Aorta (tissue), 5 donors: Measurements from ENCODE around the gene ZFTA. TPM values are rescaled to one million over a fixed set of nuclear protein-coding genes. Genes with fewer than 3 reads are reported as not detected.

Experiments
- ATAC-seq: fragments of 200-7000 bp; cut with Tn5 transposase; one replicate; pipeline ENCODE4 v1.9.1; 2022; ENCODE audit warnings: moderate library complexity; ENCODE audit not compliant: low FRiP score
- DNase-seq, 2 donors: peaks; one replicate each; pipeline ENCODE4 v3.0.0-alpha.2; 2020
- H3K27ac ChIP-seq, 2 donors: one replicate each; pipeline ENCODE4 v1.5.1; 2013; ENCODE audit warnings: low read length in 2 of 2, mild to moderate bottlenecking in 2 of 2, moderate library complexity in 2 of 2, control low read depth in 1 of 2, inconsistent platforms in 1 of 2, low read depth in 1 of 2
- H3K27me3 ChIP-seq, 2 donors: one replicate each; pipeline ENCODE4 v1.6.1; 2013; ENCODE audit warnings: control low read depth in 1 of 2, low read length in 1 of 2, mild to moderate bottlenecking in 1 of 2, moderate library complexity in 1 of 2; ENCODE audit not compliant: insufficient read depth in 2 of 2, control insufficient read depth in 1 of 2
- H3K36me3 ChIP-seq, 2 donors: one replicate each; pipeline ENCODE4 v1.6.1; 2013; ENCODE audit warnings: control low read depth in 1 of 2, low read length in 1 of 2, mild to moderate bottlenecking in 1 of 2; ENCODE audit not compliant: insufficient read depth in 2 of 2, control insufficient read depth in 1 of 2
- H3K4me1 ChIP-seq, 2 donors: one replicate each; pipeline ENCODE4 v1.6.1; 2013; ENCODE audit warnings: low read length in 2 of 2, control low read depth in 1 of 2, mild to moderate bottlenecking in 1 of 2, moderate library complexity in 1 of 2; ENCODE audit not compliant: insufficient read depth in 2 of 2, control insufficient read depth in 1 of 2
- H3K4me3 ChIP-seq, 2 donors: one replicate each; pipeline ENCODE4 v1.5.1; 2013; ENCODE audit warnings: low read length in 2 of 2, control low read depth in 1 of 2, mild to moderate bottlenecking in 1 of 2
- H3K9me3 ChIP-seq: one replicate; pipeline ENCODE4 v1.6.1; 2013; ENCODE audit warnings: mild to moderate bottlenecking, low read length; ENCODE audit not compliant: control insufficient read depth
- WGBS, 2 donors: extraction: QIAGEN DNeasy Blood & Tissue Kit; methylation state at CpG; one replicate each; pipeline ENCODE4 v1.1.7; 2013; 5-methylcytosine and 5-hydroxymethylcytosine counted together
- intact Hi-C, 2 donors: fragments of 100-400 bp; cut with DNase I; formaldehyde crosslinking; loops; one replicate each; pipeline versions ENCODE4 v1.14.2 to v1.15.0; 2022
- polyA plus RNA-seq, 2 donors: library from polyadenylated mRNA; stranded (reverse); fragments of 200-250 nt; gene quantifications; one replicate each; pipeline ENCODE4 v1.2.3, GENCODE V29; 2013
- total RNA-seq, 2 donors: library from RNA; stranded (reverse); fragmentation: NEBNext Ultra II Directional; extraction: Animal tissue kit (Norgen Biotek cat#: 25700); gene quantifications; one replicate each; pipeline ENCODE4 v1.2.1, GENCODE V29; 2021
- donor health status: healthy with polysubstance abuse.
- donor health status: Bipolar disorder and iron deficiency.
- donor health status: DM: no; HTN: no; CAD: no.
- donor health status: DM: no; HTN: no; CAD: no.
- donor health status: DM: yes; HTN: yes; CAD: no.

ZFTA gene
- total and polyA plus RNA-seq, 4 donors, result 4.3 to 30.9 (median 17.0) TPM

DNA sequence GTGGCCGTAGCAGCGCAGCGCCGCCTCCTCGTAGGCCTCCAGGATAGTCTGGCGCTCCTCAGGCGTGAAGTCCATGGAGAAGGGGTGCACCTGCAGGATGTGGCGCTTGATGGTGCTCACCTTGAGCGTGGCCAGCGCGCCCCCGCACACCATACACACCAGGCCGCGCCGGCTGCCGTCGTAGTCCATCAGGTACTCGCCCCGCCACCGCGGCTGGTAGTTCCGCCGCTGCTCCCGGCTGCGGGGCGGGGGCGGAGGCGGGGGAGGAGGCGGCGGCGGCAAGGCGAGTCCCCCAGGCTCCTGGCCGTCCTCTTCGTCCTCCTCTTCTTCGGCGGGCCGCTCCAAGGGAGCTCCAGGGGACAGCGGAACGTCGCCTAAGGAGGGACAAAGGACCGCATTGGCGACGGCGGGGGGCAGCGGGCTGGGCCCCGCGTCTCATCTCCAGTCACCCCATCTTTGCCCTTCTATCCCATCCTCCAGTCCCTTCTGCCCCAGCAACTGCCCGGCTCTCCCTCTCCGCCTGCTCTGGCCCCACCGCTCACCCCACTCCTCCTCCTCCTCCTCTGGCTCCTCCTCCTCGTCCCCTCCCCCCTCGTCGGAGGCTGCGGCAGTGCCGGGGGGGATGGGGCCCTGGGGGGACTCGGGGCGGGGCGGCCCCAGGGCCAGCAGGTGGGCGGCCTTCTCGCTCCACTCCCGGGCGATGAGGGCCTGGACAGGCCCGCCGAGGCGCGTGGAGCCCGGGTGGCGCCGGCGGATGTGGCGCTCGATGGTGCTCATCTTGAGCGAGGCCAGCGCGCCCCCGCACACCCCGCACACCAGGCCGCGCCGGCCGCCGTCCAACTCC lies 4.9 kb downstream of the ZFTA start:
- H3K27ac ChIP-seq, result no peak overlapping the region
- ATAC-seq (no peak), DNase-seq (peak; percentile 55 to 77)
- H3K27me3 ChIP-seq, result no peaks in the 10 kb centered on the region
- no peaks in the 10 kb centered on the region for H3K9me3 ChIP-seq
- WGBS, 2 donors, result 75 to 84% methylated on average over 62 to 82 of the region's 82 CpGs
- no peaks in the 10 kb centered on the region for H3K4me1 ChIP-seq
- no peaks in the 10 kb centered on the region for H3K36me3 ChIP-seq
- no peak overlapping the region for H3K4me3 ChIP-seq
- intact Hi-C loops, result loop anchor here in 1 of 2 donors (10.0 kb wide), 2 partner anchors 81 to 391 kb away; no protein-coding TSS in a partner anchor

DNA sequence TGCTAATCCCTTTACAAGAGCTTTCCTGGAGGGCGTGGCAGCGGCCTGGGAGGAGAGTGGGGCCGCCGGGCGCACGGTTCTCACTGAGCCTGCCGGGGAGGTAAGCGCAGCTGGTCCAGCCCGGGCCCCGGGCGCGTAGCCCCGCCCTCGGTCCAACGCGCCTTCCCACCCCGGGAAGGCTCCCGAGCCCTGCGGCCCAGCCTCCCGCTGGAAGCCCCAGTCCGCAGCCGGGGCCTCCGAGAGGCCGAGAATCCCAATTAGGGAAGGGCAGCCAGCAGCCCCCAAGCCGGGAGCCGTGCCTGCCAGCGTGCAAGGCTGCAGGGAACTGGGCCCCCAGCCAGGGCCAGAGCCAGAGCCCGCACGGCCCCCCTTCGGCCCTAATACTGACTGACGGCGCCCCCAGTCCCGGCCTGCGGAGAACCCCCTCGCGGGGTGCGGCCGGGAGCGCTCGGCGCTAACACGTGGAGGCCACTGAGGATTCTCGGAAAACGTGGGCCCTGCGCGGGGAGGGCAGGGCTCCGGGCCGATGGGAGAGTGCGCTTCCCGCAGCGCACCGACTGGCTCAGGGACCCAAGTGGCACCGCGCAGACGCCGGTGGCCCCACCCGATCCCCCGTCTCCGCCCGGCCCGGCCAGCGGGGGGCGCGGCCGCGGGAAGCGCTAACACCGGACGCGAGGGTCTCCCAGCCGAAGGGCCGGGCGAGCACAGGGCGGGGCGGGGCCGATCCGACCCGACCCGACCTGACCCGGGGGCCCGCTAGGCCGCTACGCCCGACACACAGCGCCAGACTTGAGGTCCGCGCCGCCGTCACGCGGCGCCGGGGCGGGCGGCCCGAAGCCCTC lies 5.7 kb downstream of the ZFTA start:
- Histone ChIP-seq H3K4me1 (no peaks in the 10 kb centered on the region), H3K4me3 (peak overlapping the region; percentile 23 to 40), H3K36me3 (no peaks in the 10 kb centered on the region), H3K27me3 (no peaks in the 10 kb centered on the region), H3K27ac (no peak overlapping the region), H3K9me3 (no peaks in the 10 kb centered on the region)
- WGBS, 2 donors, result 14 to 22% methylated on average over 65 to 96 of the region's 96 CpGs
- DNase-seq (peak; percentile 65 to 83), ATAC-seq (peak; percentile 74)
- intact Hi-C loops, result loop anchor here in 1 of 2 donors (10.0 kb wide), 2 partner anchors 82 to 392 kb away; no protein-coding TSS in a partner anchor

- no peaks in the 10 kb centered on the region for H3K36me3 ChIP-seq
- DNase-seq (peak in 1 of 2 donors; percentile 49), ATAC-seq (no peak)
- 55 to 59% methylated on average over 34 of the region's 34 CpGs for WGBS, 2 donors
- no peaks in the 10 kb centered on the region for H3K9me3 ChIP-seq
- no peaks in the 10 kb centered on the region for H3K27me3 ChIP-seq
- no peaks in the 10 kb centered on the region for H3K4me1 ChIP-seq
- intact Hi-C loops, result loop anchor here in 1 of 2 donors (10.0 kb wide), 2 partner anchors 83 to 393 kb away; no protein-coding TSS in a partner anchor
- no peak overlapping the region for H3K27ac ChIP-seq
- peak overlapping the region in 1 of 2 donors; percentile 40 for H3K4me3 ChIP-seq
Observed at GRCh38 chr11:63761931-63762653, 6.5 kb downstream of the ZFTA start.

DNA sequence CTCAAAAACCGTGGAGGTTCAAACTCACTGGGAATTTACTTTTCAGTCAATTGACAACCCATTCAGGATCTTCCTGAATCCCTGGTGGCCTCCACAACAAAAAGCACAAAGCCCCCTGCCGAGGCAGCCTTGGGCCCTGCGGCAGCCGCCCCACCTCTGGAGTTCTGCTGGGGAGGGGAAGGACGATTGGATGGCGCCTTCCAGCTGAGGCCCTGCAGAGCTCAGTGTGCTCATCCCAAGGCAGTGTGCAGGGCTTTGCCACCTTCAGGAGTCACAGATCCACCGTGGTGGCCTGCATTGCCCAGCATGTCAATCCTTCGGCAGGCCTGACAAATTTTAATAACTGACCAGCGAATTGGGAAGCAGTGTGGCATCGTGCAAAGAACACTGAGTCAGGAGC lies 7.4 kb downstream of the ZFTA start:
- ATAC-seq (no peak), DNase-seq (no peak)
- H3K36me3 ChIP-seq, result no peaks in the 10 kb centered on the region
- no peaks in the 10 kb centered on the region for H3K27me3 ChIP-seq
- intact Hi-C loops, result loop anchor here in 1 of 2 donors (10.0 kb wide), 2 partner anchors 84 to 394 kb away; no protein-coding TSS in a partner anchor
- no peaks in the 10 kb centered on the region for H3K4me1 ChIP-seq
- WGBS, 2 donors, result 78 to 83% methylated on average over 10 of the region's 10 CpGs
- H3K27ac ChIP-seq, result no peak overlapping the region
- no peak overlapping the region for H3K4me3 ChIP-seq
- H3K9me3 ChIP-seq, result no peaks in the 10 kb centered on the region

GRCh38 chr11:63760487-63761079 lies 8.0 kb downstream of the ZFTA start:
- intact Hi-C loops, result loop anchor here in 1 of 2 donors (10.0 kb wide), 2 partner anchors 84 to 394 kb away; no protein-coding TSS in a partner anchor
- H3K4me3 ChIP-seq, result no peak overlapping the region
- no peaks in the 10 kb centered on the region for H3K36me3 ChIP-seq
- no peak for DNase-seq
- H3K9me3 ChIP-seq, result no peaks in the 10 kb centered on the region
- no peaks in the 10 kb centered on the region for H3K4me1 ChIP-seq
- no peaks in the 10 kb centered on the region for H3K27me3 ChIP-seq
- WGBS, 2 donors, result 83% methylated on average over 5 of the region's 5 CpGs
- H3K27ac ChIP-seq, result no peak overlapping the region
- no peak for ATAC-seq

DNA sequence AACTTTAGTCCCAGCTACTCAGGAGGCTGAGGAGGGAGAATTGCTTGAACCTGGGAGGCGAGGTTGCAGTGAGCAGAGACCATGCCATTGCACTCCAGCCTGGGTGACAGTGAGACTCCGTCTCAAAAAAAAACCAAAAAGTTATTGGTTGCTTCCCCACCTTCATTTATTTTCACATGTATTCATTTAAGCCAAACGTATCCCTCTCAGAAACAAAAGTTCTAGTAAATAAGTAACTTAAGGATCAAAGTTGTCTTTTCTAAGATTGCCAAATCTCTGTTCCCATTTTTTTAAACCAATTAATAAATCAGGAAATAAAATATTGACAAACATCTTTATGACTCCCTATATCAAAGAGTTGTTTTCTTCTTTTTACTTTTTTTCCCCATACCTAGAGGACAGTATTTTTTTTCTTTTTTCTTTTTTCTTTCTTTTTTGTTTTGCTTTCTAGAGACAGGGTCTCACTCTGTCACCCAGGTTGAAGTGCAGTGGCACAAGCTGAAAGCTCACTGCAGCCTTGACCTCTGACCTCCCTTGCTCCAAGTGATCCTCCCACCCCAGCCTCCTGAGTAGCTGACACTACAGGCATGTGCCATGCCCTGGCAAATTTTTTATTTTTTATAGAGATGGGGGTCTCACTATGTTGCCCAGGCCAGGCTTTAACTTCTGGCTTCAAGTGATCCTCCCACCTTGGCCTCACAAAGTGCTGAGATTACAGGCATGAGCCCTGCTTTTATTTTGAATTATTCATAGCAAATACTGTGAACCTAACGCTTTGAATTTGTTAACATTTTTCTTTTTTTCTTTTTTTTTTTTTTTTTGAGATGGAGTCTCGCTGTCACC lies 11.4 kb downstream of the ZFTA start:
- 80 to 87% methylated on average over 5 of the region's 5 CpGs for WGBS, 2 donors
- Histone ChIP-seq H3K4me3 (no peak overlapping the region), H3K36me3 (no peaks in the 10 kb centered on the region), H3K27ac (no peak overlapping the region), H3K4me1 (no peaks in the 10 kb centered on the region), H3K9me3 (no peaks in the 10 kb centered on the region), H3K27me3 (no peaks in the 10 kb centered on the region)
- ATAC-seq, result no peak
- DNase-seq, result no peak
- intact Hi-C loops, result no loop called here

DNA sequence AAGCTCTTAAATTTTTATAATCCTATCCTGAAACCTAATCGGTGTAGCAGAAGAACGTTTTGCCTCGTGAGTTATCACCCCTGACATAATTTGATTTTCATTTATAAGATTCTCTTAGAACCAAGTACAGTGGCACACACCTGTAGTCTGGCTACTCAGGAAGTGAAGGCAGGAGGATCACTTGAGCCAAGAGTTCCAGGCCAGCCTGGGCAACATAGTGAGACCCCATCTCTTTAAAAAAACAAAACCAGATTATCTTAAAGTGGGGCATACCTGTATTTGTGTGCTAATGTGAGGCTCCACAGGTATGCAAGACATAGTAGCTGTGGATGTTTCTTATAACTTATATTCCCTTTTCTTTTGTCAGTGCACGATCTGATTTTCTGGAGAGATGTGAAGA lies 19.0 kb downstream of the ZFTA start:
- WGBS, 2 donors, result 88 to 89% methylated on average over 4 of the region's 4 CpGs
- intact Hi-C loops, result no loop called here
- Histone ChIP-seq H3K27ac (no peak overlapping the region), H3K36me3 (peaks cover 0 to 2% of the 10 kb centered on the region in 2 donors), H3K27me3 (no peaks in the 10 kb centered on the region), H3K9me3 (no peaks in the 10 kb centered on the region), H3K4me1 (no peaks in the 10 kb centered on the region), H3K4me3 (no peak overlapping the region)
- ATAC-seq, result no peak
- DNase-seq, result no peak
